HCT116 (cell line): ENCODE results near the gene PCGF2. TPM values are rescaled to one million over a fixed set of nuclear protein-coding genes. Genes with fewer than 3 reads are reported as not detected.

ENCODE experiments used
- ATAC-seq: fragments of 200-7000 bp; cut with Tn5 transposase; 2 replicates; pipeline ENCODE4 v1.9.1; 2020; ENCODE audit warnings: mild to moderate bottlenecking, moderate library complexity
- BruUV-seq: library from RNA; stranded (reverse); fragments of 400-500 nt; replicated peaks from 2 replicates; lab custom pipeline; 2021; lab: Mats Ljungman, UMichigan
- CTCF ChIA-PET: fragments of 300-600 bp; sonication (Branson Sonifier 250); formaldehyde crosslinking; loops from one replicate; lab custom pipeline; 2021; ENCODE audit warnings: antibody characterized with exemption; lab: Charles Lee
- POLR2A ChIA-PET: fragments of 300-600, 350-600 bp; sonication (Branson Sonifier 250); formaldehyde crosslinking; loops from one replicate; lab custom pipeline; 2021; ENCODE audit warnings: antibody characterized with exemption; lab: Charles Lee
- RAD21 ChIA-PET, 2 experiments: fragments of 300-600 bp; sonication (Branson Sonifier 250); formaldehyde crosslinking; loops; one replicate each; lab custom pipeline; 2023; ENCODE audit warnings: low total read pairs in 2 of 2; ENCODE audit not compliant: uncharacterized antibody in 2 of 2, unreplicated experiment in 2 of 2, low non-redundant PET in 1 of 2; lab: Charles Lee
- DNase-seq: peaks from one replicate; pipeline ENCODE4 v3.0.0-alpha.2; 2010; ENCODE audit warnings: low read depth, low spot score
- H2AFZ ChIP-seq: fragments of 200-600 bp; shearing (Covaris generic), sonication (generic); 2 replicates; pipeline ENCODE4 v1.6.1; 2017; ENCODE audit warnings: low read depth, mixed run types, mixed read lengths, antibody characterized with exemption, low read length; ENCODE audit not compliant: poor library complexity, severe bottlenecking
- H3K27ac ChIP-seq: 2 replicates; pipeline ENCODE4 v1.5.1; 2012; ENCODE audit warnings: low read depth, low read length
- H3K27me3 ChIP-seq: fragments of 200-600 bp; sonication (generic); 2 replicates; pipeline ENCODE4 v1.6.1; 2016; ENCODE audit warnings: mixed run types, low read length, mixed read lengths; ENCODE audit not compliant: insufficient read depth
- H3K36me3 ChIP-seq, 2 experiments: fragments of 200-500 bp in 1 of 2; fragments of 200-600 bp in 1 of 2; sonication (Bioruptor generic) in 1 of 2; sonication (generic) in 1 of 2; 2 replicates each; pipeline versions ENCODE4 v1.5.1 to v1.6.1; 2014 to 2016; ENCODE audit warnings: low read length in 2 of 2, inconsistent platforms in 1 of 2, mixed read lengths in 1 of 2, mixed run types in 1 of 2; ENCODE audit not compliant: insufficient read depth in 2 of 2, control insufficient read depth in 1 of 2
- H3K4me1 ChIP-seq, 2 experiments: fragments of 200-600 bp in 1 of 2; sonication (generic) in 1 of 2; 2 replicates each; pipeline versions ENCODE4 v1.5.1 to v1.6.1; 2012 to 2017; ENCODE audit warnings: low read length in 2 of 2, inconsistent platforms in 1 of 2, mild to moderate bottlenecking in 1 of 2, mixed read lengths in 1 of 2, mixed run types in 1 of 2, moderate library complexity in 1 of 2; ENCODE audit not compliant: insufficient read depth in 2 of 2, control insufficient read depth in 1 of 2
- H3K4me2 ChIP-seq: fragments of 200-600 bp; sonication (generic); 2 replicates; pipeline ENCODE4 v1.6.1; 2017; ENCODE audit warnings: mixed run types, low read length, mixed read lengths
- H3K4me3 ChIP-seq, 2 experiments: fragments of 200-600 bp in 1 of 2; sonication (generic) in 1 of 2; replicated peaks in 1 of 2; 2 replicates each; pipeline ENCODE4 v1.5.1; 2011 to 2016; ENCODE audit warnings: low read length in 2 of 2, control low read depth in 1 of 2, low read depth in 1 of 2, mild to moderate bottlenecking in 1 of 2, mixed read lengths in 1 of 2, mixed run types in 1 of 2
- H3K79me2 ChIP-seq: fragments of 200-600 bp; sonication (generic); 2 replicates; pipeline ENCODE4 v1.6.1; 2017; ENCODE audit warnings: mild to moderate bottlenecking, mixed run types, low read length, moderate library complexity, mixed read lengths; ENCODE audit not compliant: insufficient read depth
- H3K9ac ChIP-seq: fragments of 200-600 bp; sonication (generic); 2 replicates; pipeline ENCODE4 v1.6.1; 2016; ENCODE audit warnings: low read length, mixed read lengths
- H3K9me2 ChIP-seq: fragments of 200-600 bp; sonication (generic), shearing (Covaris generic); 2 replicates; pipeline ENCODE4 v1.6.1; 2017; ENCODE audit warnings: mixed run types, mild to moderate bottlenecking, moderate library complexity; ENCODE audit not compliant: insufficient read depth
- H3K9me3 ChIP-seq, 2 experiments: fragments of 200-500 bp in 1 of 2; fragments of 200-600 bp in 1 of 2; sonication (Bioruptor generic) in 1 of 2; sonication (generic) in 1 of 2; 2 replicates each; pipeline ENCODE4 v1.6.1; 2014 to 2017; ENCODE audit warnings: low read length in 2 of 2, mixed read lengths in 2 of 2, inconsistent platforms in 1 of 2, low read depth in 1 of 2, mild to moderate bottlenecking in 1 of 2, mixed run types in 1 of 2, moderate library complexity in 1 of 2; ENCODE audit not compliant: control insufficient read depth in 1 of 2, insufficient read depth in 1 of 2
- H4K20me1 ChIP-seq: fragments of 200-600 bp; sonication (generic), shearing (Covaris generic); 2 replicates; pipeline ENCODE4 v1.6.1; 2017; ENCODE audit warnings: mixed run types, mild to moderate bottlenecking, moderate library complexity; ENCODE audit not compliant: insufficient read depth
- ATF3 ChIP-seq: IDR thresholded peaks from 2 replicates; pipeline ENCODE4 v1.6.1; 2012
- CBX3 ChIP-seq: IDR thresholded peaks from 2 replicates; pipeline ENCODE4 v1.6.1; 2012; ENCODE audit warnings: low read depth
- EGR1 ChIP-seq: IDR thresholded peaks from 2 replicates; pipeline ENCODE4 v1.6.1; 2012; ENCODE audit warnings: low read depth
- MAX ChIP-seq: IDR thresholded peaks from 2 replicates; pipeline ENCODE4 v1.6.1; 2012
- POLR2A ChIP-seq: IDR thresholded peaks from 2 replicates; pipeline ENCODE4 v1.7.0; 2011; ENCODE audit warnings: borderline replicate concordance; ENCODE audit not compliant: insufficient read depth, insufficient read length; ENCODE audit errors: extremely low read depth
- POLR2AphosphoS5 ChIP-seq: IDR thresholded peaks from 2 replicates; pipeline ENCODE4 v1.6.1; 2011; ENCODE audit warnings: mild to moderate bottlenecking, low read depth, low read length, moderate library complexity
- RAD21 ChIP-seq: IDR thresholded peaks from 2 replicates; pipeline ENCODE4 v1.6.1; 2012; ENCODE audit warnings: low read depth, mild to moderate bottlenecking
- SIN3A ChIP-seq: IDR thresholded peaks from 2 replicates; pipeline ENCODE4 v1.6.1; 2012; ENCODE audit warnings: low read depth
- SP1 ChIP-seq: IDR thresholded peaks from 2 replicates; pipeline ENCODE4 v1.6.1; 2012; ENCODE audit warnings: low read depth
- TCF7L2 ChIP-seq: IDR thresholded peaks from 2 replicates; pipeline ENCODE4 v1.7.0; 2011; ENCODE audit warnings: borderline replicate concordance, inconsistent platforms; ENCODE audit not compliant: insufficient read depth, insufficient read length; ENCODE audit errors: extremely low read depth
- YY1 ChIP-seq: IDR thresholded peaks from 2 replicates; pipeline ENCODE4 v1.6.1; 2011; ENCODE audit warnings: low read length, low read depth, moderate library complexity, mild to moderate bottlenecking; ENCODE audit not compliant: insufficient replicate concordance; ENCODE audit errors: extremely low read depth
- ZBTB33 ChIP-seq: IDR thresholded peaks from 2 replicates; pipeline ENCODE4 v1.6.1; 2011; ENCODE audit warnings: mild to moderate bottlenecking, low read length, moderate library complexity; ENCODE audit not compliant: insufficient replicate concordance; ENCODE audit errors: extremely low read depth
- ZFX ChIP-seq: fragments of 450-650 bp; IDR thresholded peaks from 2 replicates; pipeline ENCODE4 v1.6.1; 2017
- intact Hi-C: fragments of 100-400 bp; cut with micrococcal nuclease; formaldehyde crosslinking; loops from 2 replicates; pipeline ENCODE4 v1.10.0; 2022
- total RNA-seq: library from RNA; stranded (reverse); gene quantifications from one replicate; pipeline ENCODE4 v1.2.1, GENCODE V29; 2021; ENCODE audit not compliant: unreplicated experiment

The PCGF2 gene
- total RNA-seq, 1 experiment from 2014 or later = 64.6 TPM

- Histone ChIP-seq H4K20me1 (no peaks in the 10 kb centered on the region), H3K4me3 (peak overlapping the region; percentile 99 to 100), H3K79me2 (peaks cover 69% of the 10 kb centered on the region), H3K27ac (peak overlapping the region; percentile 100), H3K9ac (peak overlapping the region; percentile 93), H2AFZ (no peak overlapping the region), H3K27me3 (no peaks in the 10 kb centered on the region), H3K36me3 (peaks cover under 1 to 10% of the 10 kb centered on the region in 2 experiments; a peak in 2 of 4 replicates), H3K9me2 (no peaks in the 10 kb centered on the region), H3K4me2 (peak overlapping the region; percentile 94), H3K9me3 (no peaks in the 10 kb centered on the region), H3K4me1 (peaks cover 33 to 63% of the 10 kb centered on the region in 2 experiments)
- peak; percentile 42 for ATAC-seq
- TSS peak; percentile 74 for BruUV-seq
- ChIA-PET POLR2A (interaction anchor here (1.0 to 1.2 kb wide), 2 partner anchors 72 to 122 kb away, joined by 3 to 5 read pairs; no protein-coding TSS in a partner anchor), CTCF (interaction anchor here (0.9 to 1.8 kb wide), 3 partner anchors 13 to 233 kb away, joined by 3 to 5 read pairs (median 3); no protein-coding TSS in a partner anchor), RAD21 (no interaction called here)
- intact Hi-C loops = loop anchor here (5.0 kb wide), 4 partner anchors 48 to 118 kb away; partner anchors contain the start of genes PIP4K2B and RPL23
- peak; percentile 56 for DNase-seq
- TF ChIP-seq MAX (peak; percentile 83), SP1 (peak; percentile 69), CBX3 (no peak), ZBTB33 (peak; percentile 19), RAD21 (no peak), EGR1 (peak; percentile 92), TCF7L2 (peak; percentile 32), POLR2AphosphoS5 (peak; percentile 95), ATF3 (no peak), YY1 (no peak), ZFX (peak; percentile 86), SIN3A (peak; percentile 75), POLR2A (peak; percentile 94)
Measured at GRCh38 chr17:38749223-38750043, 1.3 kb upstream of the PCGF2 start.
